IMR-90 (cell line): ENCODE data around the gene KIAA1328.

Experiments used
- BHLHE40 ChIP-seq: fragments of 150-350 bp; IDR thresholded peaks from 2 replicates; pipeline ENCODE4 v1.6.1; 2016; ENCODE audit warnings: mild to moderate bottlenecking, low read depth, low read length
- CHD1 ChIP-seq: IDR thresholded peaks from 2 replicates; pipeline ENCODE4 v1.6.1; 2012; ENCODE audit warnings: low read depth, low read length, improper control_type of control experiment
- CTCF ChIP-seq: conservative IDR thresholded peaks from 2 replicates; pipeline ENCODE4 v1.5.1; 2012; ENCODE audit warnings: mild to moderate bottlenecking, low read depth, low read length, improper control_type of control experiment
- MAZ ChIP-seq: IDR thresholded peaks from 2 replicates; pipeline ENCODE4 v1.6.1; 2012; ENCODE audit warnings: low read depth, mild to moderate bottlenecking, low read length, improper control_type of control experiment, moderate library complexity, borderline replicate concordance
- POLR2A ChIP-seq: IDR thresholded peaks from 2 replicates; pipeline ENCODE4 v1.6.1; 2012; ENCODE audit warnings: mild to moderate bottlenecking, low read depth, low read length
- RFX5 ChIP-seq: IDR thresholded peaks from 2 replicates; pipeline ENCODE4 v1.8.0; 2012; ENCODE audit warnings: low read depth, mild to moderate bottlenecking, low read length, moderate library complexity
- SMC3 ChIP-seq: fragments of 150-350 bp; IDR thresholded peaks from 2 replicates; pipeline ENCODE4 v1.6.1; 2016; ENCODE audit warnings: low read depth, mild to moderate bottlenecking, antibody characterized with exemption, low read length, moderate library complexity
- TF ChIP-seq, protein P1 (sequence below): fragments of 150-350 bp; IDR thresholded peaks from 2 replicates; pipeline ENCODE4 v1.6.1; 2016; ENCODE audit warnings: low read depth, mild to moderate bottlenecking, low read length, moderate library complexity, borderline replicate concordance
- TF ChIP-seq, protein P2 (sequence below): fragments of 150-350 bp; IDR thresholded peaks from 2 replicates; pipeline ENCODE4 v1.6.1; 2017; ENCODE audit warnings: mild to moderate bottlenecking, antibody characterized with exemption, low read length, low read depth

DNA sequence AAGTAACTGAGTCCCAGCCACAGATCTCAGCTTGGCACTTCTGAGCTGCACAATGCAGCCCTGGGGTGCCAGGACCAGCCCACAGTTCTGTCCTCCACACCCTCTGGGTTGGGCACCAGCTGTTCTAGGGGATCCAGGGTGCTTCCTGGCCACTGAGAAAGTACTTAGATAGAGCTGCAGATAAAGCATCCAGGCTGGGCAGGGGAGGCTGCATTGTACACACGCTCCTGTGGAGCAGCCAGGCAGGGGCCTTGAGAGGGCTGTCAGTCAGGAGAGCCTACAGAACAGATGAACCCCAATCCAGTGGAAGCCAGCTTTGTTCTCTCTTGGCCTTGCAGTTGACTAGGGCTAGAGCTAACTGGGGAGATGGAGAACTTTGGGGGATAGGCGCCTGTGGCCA lies 104.6 kb downstream of the KIAA1328 start:
- TF ChIP-seq RFX5 (no peak), CTCF (no peak), POLR2A (no peak), BHLHE40 (no peak), SMC3 (no peak), CHD1 (no peak), MAZ (no peak)
- TF ChIP-seq, protein P1, sequence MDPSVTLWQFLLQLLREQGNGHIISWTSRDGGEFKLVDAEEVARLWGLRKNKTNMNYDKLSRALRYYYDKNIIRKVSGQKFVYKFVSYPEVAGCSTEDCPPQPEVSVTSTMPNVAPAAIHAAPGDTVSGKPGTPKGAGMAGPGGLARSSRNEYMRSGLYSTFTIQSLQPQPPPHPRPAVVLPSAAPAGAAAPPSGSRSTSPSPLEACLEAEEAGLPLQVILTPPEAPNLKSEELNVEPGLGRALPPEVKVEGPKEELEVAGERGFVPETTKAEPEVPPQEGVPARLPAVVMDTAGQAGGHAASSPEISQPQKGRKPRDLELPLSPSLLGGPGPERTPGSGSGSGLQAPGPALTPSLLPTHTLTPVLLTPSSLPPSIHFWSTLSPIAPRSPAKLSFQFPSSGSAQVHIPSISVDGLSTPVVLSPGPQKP = no peak
- TF ChIP-seq, protein P2, sequence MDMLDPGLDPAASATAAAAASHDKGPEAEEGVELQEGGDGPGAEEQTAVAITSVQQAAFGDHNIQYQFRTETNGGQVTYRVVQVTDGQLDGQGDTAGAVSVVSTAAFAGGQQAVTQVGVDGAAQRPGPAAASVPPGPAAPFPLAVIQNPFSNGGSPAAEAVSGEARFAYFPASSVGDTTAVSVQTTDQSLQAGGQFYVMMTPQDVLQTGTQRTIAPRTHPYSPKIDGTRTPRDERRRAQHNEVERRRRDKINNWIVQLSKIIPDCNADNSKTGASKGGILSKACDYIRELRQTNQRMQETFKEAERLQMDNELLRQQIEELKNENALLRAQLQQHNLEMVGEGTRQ = no peak
